Activated gamma-delta T cell treated with Interleukin-2 at 50 U/mL for 16 hours (primary cell): Measurements from ENCODE around the gene DAAM1.

Experiments
- DNase-seq: peaks from one replicate; pipeline ENCODE4 v3.0.0-alpha.2; 2020

DAAM1 gene

GRCh38 chr14:59389936-59390335 lies 201.5 kb downstream of the DAAM1 start:
- DNase-seq: no peak

- DNase-seq: no peak
Measured at GRCh38 chr14:59391388-59391787, 202.9 kb downstream of the DAAM1 start.

DNA sequence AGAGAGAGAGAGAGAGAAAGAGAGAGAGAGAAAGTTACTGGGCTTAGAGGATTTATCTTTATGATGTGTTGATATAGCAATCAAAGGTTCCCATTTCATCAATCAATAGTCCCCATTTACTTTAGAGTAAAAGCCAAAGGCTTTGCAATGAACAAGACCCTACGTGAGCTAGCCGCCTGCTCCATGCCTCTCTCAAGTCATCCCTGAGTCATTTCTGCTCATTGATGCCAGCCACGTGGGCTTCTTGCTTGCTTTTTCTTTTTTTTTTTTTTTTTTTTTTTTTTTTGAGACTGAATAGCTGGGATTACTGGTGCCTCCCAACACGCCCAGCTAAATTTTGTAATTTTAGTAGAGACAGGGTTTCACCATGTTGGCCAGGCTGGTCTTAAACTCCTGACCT lies 205.8 kb downstream of the DAAM1 start:
- DNase-seq: no peak

- DNase-seq: no peak
Measured at GRCh38 chr14:59395672-59396071, 207.2 kb downstream of the DAAM1 start.

DNA sequence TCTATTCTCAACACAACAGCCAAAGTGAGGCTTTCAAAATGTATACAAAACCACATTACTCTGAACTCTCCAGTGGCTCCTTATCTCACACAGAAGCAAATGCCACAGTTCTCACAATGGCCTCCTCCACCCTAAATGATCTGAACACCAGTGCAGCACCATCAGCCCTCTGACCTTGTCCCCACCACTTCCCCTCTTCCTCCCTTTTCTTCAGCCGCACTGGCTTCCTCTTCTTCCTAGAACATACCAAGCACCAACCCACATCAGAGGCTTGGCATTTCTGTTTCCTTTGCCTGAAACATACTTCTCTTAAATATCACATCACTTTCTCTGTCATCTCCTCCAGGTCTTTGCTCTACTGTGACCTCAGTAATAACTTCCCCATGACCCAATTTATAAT lies 210.4 kb downstream of the DAAM1 start:
- no peak for DNase-seq

- no peak for DNase-seq
Measured at GRCh38 chr14:59406454-59407245, 218.2 kb downstream of the DAAM1 start.

GRCh38 chr14:59407246-59408010 lies 219.0 kb downstream of the DAAM1 start:
- no peak for DNase-seq

DNA sequence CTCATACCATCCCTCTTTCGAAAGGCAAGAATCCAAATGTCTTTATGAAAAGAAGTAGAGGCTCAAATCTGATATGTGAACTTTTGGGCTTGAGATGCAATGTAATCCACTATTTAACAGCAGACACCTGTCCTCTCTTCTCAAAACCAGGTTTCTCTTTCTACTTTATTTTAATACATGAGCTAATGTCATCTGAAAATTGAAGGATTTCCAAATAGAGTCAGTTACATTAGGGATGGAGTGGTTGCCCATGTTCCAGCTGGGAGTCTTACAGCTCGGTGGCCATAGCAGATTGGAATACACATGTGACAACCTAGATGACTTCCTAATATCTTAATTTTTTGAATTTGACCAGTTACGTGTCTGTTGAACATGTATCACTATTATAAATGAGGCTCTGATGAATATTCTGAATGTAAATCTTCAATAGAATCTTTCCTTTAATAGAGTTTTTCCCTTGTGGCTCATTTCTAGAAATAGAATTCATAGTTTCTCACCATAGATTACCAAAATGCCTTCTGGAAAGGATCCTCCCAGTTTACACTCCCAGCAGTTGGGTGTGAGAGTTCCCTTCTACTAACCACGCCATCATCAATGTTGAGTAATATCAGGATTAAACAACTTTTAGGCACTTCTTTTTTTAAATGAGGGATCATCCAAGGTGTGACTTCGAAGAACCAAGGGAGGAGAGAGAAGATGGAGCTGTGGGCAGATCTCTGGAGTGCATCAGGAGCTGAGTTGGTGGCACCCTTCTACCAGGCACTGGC lies 227.6 kb downstream of the DAAM1 start:
- no peak for DNase-seq

DNA sequence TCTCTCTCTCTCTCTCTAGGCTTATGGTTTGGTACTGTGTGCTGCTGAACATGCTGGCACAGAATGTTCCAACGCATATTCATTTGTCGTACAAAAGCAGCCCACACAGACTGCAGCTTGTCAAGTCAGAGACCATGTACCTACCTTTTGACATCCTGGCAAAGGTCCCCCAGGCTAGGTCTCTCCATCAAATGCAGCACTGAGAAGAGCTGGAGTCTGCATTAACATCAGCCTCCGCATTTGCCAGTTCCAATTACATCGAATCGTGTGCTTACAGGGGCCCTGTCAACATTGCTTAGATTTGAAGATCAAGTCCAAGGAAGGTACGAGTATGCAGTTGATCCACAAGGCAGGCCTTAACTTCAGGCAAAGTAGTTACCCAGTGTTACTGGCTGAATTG lies 228.8 kb downstream of the DAAM1 start:
- DNase-seq: no peak

GRCh38 chr14:59419303-59419702 lies 230.8 kb downstream of the DAAM1 start:
- no peak for DNase-seq
